Mucosa of stomach (tissue), 1 donor: ENCODE results near the gene SMG5.

Experiments
- H3K27me3 ChIP-seq: one replicate; pipeline ENCODE4 v1.7.0; 2013; ENCODE audit warnings: mild to moderate bottlenecking, low read length; ENCODE audit not compliant: control insufficient read depth, insufficient read depth
- H3K36me3 ChIP-seq: one replicate; pipeline ENCODE4 v1.7.0; 2013; ENCODE audit warnings: low read length; ENCODE audit not compliant: control insufficient read depth, insufficient read depth
- H3K4me1 ChIP-seq: one replicate; pipeline ENCODE4 v1.7.0; 2013; ENCODE audit warnings: mild to moderate bottlenecking, low read length; ENCODE audit not compliant: control insufficient read depth, insufficient read depth
- H3K4me3 ChIP-seq: one replicate; pipeline ENCODE4 v1.7.0; 2013; ENCODE audit warnings: low read length
- H3K9ac ChIP-seq: one replicate; pipeline ENCODE4 v1.7.0; 2013; ENCODE audit warnings: mild to moderate bottlenecking, low read length, moderate library complexity
- H3K9me3 ChIP-seq: one replicate; pipeline ENCODE4 v1.7.0; 2013; ENCODE audit warnings: mild to moderate bottlenecking, low read length, moderate library complexity; ENCODE audit not compliant: control insufficient read depth
- donor health status: Pancreatic carcinoma.

The SMG5 gene

DNA sequence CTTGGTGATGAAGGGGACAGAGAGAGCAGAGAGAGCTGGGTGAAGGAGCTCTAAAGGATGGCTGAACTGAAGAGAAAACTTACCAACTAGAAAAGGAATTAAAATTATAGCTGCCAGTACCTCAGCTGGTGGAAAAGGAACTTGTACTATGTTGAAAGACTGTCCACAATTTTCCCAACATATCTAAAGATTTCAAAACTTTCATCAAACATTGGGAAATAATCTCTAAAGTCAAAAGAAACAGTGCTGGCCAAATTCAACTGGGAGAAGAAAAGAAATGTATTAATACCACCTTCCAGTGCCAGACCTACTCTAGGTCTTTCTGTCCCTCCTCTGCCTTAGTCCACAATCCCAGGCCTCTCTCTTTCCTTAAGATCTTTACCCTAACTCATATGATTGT lies 6.1 kb downstream of the SMG5 start:
- Histone ChIP-seq H3K9ac (no peak overlapping the region), H3K27me3 (no peaks in the 10 kb centered on the region), H3K4me3 (no peak overlapping the region), H3K36me3 (peaks cover 18% of the 10 kb centered on the region), H3K9me3 (no peaks in the 10 kb centered on the region), H3K4me1 (peaks cover 10% of the 10 kb centered on the region)

DNA sequence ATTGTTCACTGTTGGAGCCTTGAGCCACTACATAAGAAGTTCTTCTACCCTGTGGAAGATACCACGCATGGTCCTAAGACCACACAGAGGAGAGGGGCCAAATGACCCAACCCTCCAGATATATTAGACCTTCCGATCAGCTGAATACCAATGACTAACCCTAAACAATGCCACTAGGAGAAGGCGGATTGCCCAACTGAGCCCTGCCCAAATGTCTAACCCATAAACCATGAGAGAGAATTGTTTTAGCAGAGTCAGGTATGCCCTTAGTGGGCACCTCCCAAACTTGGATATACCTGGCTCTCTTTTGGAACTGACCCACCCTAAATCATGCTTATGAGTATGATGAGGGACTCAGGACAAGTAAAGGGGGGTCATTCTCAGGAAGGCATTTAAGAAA lies 12.3 kb downstream of the SMG5 start:
- H3K9ac ChIP-seq: no peak overlapping the region
- H3K4me3 ChIP-seq: no peak overlapping the region
- no peaks in the 10 kb centered on the region for H3K27me3 ChIP-seq
- peaks cover 29% of the 10 kb centered on the region for H3K36me3 ChIP-seq
- no peaks in the 10 kb centered on the region for H3K4me1 ChIP-seq
- no peaks in the 10 kb centered on the region for H3K9me3 ChIP-seq

GRCh38 chr1:156268336-156268735 lies 14.3 kb downstream of the SMG5 start:
- H3K9ac ChIP-seq: no peak overlapping the region

DNA sequence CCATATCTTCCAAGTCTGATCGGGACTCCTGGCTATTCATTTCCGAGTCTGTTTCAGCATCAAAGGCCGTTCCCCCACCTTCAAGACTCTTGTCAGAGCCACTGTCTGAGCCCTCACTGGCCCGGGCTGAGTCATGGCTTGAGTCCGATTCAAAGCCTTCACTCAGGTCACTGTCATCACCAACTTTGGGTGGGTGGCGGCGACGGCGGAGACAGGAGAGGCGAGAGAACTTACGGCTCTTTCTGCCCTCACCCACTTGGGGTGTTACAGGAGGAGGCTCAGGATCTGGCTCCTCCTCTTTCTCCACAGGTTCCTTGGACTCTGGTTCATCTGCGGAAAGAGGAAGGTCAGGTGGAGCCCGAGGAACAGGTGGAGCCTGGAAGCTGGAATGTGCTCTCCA lies 16.6 kb downstream of the SMG5 start:
- H3K27me3 ChIP-seq: no peaks in the 10 kb centered on the region
- H3K36me3 ChIP-seq: peaks cover 38% of the 10 kb centered on the region
- H3K9me3 ChIP-seq: no peaks in the 10 kb centered on the region
- H3K4me3 ChIP-seq: no peak overlapping the region
- H3K4me1 ChIP-seq: no peaks in the 10 kb centered on the region
- H3K9ac ChIP-seq: no peak overlapping the region

More at GRCh38 chr1:156268336-156268735, 14.3 kb downstream of the SMG5 start:
- H3K4me3 ChIP-seq: no peak overlapping the region
- H3K27me3 ChIP-seq: no peaks in the 10 kb centered on the region
- H3K4me1 ChIP-seq: no peaks in the 10 kb centered on the region
- peaks cover 29% of the 10 kb centered on the region for H3K36me3 ChIP-seq
- H3K9me3 ChIP-seq: no peaks in the 10 kb centered on the region

DNA sequence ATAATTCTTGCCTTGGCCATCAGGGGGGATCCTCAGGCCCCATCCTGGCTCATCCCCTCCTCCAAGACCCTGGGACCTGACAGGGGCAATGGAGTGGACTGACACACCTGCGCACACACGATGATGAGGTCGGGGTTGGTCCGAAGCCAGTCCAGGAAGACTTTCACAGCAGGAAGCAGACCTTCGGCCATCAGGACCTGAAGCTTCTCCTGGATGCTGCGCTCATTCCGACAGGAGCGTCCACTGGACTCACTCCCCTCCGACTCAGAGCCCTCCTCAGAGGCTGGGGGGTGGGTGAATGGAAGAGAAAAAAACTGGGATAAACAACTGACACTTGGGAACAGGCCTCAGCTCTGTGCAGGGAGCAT lies 19.4 kb downstream of the SMG5 start:
- H3K36me3 ChIP-seq: peaks cover 62% of the 10 kb centered on the region
- H3K4me1 ChIP-seq: no peaks in the 10 kb centered on the region
- no peak overlapping the region for H3K4me3 ChIP-seq
- H3K9me3 ChIP-seq: no peaks in the 10 kb centered on the region
- H3K27me3 ChIP-seq: no peaks in the 10 kb centered on the region
- H3K9ac ChIP-seq: no peak overlapping the region

DNA sequence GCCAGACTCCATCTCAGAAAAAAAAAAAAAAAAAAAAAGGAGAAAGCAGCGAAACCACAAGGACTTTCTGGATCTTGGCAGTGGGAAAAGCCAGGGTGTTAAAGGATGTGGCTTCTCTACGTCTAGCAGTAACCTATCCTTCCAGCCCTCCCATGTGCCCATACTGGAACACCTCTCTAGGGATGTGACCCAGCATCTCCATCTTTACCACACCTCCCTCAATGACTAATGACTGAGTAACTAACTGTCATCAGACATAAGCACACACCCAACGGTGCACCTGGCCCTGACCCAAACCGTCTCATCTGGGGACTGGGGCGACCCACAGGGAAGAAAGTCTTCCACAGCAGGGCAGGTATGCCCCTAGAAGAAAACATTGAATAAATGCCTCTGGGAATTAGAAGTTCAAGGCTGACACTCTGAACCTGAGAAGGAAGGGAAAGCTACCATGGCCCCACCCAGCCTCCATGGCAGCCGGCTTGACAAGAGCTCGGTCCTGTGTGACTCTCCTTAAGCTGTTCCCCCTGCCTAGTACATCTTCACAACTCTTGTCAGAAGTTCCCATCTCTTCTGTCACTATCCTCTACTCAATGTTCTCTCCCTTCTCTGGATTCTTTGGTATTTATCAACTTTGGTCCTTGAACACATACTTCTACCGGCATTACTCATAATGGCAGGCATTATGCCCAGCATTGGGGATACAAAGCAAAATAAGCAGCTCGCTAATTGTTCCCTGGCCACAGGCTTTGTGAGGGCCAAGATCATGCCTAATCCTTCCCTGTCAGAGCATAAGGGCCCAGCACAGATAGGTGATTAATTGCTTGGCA lies 20.0 kb downstream of the SMG5 start:
- no peak overlapping the region for H3K4me3 ChIP-seq
- H3K27me3 ChIP-seq: no peaks in the 10 kb centered on the region
- no peaks in the 10 kb centered on the region for H3K9me3 ChIP-seq
- H3K4me1 ChIP-seq: no peaks in the 10 kb centered on the region
- peaks cover 56% of the 10 kb centered on the region for H3K36me3 ChIP-seq
- no peak overlapping the region for H3K9ac ChIP-seq

DNA sequence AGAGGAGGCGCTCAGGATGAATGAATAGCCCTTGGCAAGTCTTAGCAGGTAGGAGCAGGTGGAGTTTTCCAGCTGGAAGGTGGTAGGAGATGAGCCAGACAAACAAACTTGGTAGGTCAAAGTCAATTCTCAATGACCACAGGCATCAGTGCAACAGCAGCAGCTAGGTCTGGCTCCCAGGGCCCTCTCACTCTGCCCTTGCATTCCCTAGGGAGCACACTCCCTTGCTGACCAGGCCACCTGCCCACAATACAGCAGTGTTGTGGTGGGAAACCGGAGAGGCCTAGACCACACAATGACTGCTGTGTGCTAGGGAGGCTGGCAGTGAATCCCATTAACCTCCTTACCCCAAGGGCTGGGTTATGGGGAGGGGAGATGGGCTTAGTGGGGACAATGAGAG lies 21.7 kb downstream of the SMG5 start:
- Histone ChIP-seq H3K4me1 (no peaks in the 10 kb centered on the region), H3K9ac (no peak overlapping the region), H3K27me3 (no peaks in the 10 kb centered on the region), H3K4me3 (no peak overlapping the region), H3K9me3 (no peaks in the 10 kb centered on the region), H3K36me3 (peaks cover 43% of the 10 kb centered on the region)

DNA sequence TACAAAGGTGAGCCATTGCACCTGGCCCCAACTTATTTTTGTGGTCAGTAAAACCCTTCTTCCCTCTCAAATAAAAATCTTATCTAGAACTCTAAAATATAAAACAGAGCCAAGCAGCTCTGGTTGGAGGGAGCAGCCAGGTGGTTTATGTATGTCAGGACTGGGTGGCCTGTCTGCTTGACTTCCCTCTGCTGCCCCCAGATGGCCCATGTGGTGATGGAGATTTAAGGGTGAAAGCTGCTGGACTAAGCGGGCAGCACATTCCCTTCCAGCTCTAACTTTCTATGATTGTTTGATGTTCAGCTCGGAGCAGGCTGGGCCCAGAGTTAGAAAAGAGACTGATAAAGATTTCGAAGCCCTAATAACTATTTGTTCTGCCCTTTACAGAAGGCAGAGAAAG lies 22.8 kb downstream of the SMG5 start:
- Histone ChIP-seq H3K4me1 (no peaks in the 10 kb centered on the region), H3K27me3 (no peaks in the 10 kb centered on the region), H3K9me3 (no peaks in the 10 kb centered on the region), H3K4me3 (no peak overlapping the region), H3K36me3 (peaks cover 40% of the 10 kb centered on the region), H3K9ac (no peak overlapping the region)

DNA sequence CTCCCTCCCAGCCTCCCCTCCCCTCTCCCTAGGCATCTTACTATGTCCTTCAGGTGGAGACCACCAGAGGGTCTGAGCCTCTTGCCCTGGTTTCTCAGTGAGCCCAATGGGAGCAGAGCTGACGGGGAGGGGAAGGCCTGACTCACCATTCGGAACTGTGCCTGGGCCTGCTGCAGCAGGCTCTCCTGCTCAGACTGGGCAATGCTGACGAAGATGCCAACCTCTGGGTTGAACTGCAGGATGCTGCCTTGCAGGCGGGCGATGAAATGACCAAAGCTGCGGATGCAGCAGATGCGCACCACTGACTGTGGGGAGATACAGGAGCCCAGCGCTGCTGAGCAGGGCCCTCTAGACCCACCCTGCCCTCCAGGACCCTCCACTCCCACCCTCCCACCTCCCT lies 23.8 kb downstream of the SMG5 start:
- Histone ChIP-seq H3K27me3 (no peaks in the 10 kb centered on the region), H3K36me3 (peaks cover 46% of the 10 kb centered on the region), H3K4me1 (no peaks in the 10 kb centered on the region), H3K4me3 (no peak overlapping the region), H3K9ac (no peak overlapping the region), H3K9me3 (no peaks in the 10 kb centered on the region)

GRCh38 chr1:156257711-156258110 lies 24.9 kb downstream of the SMG5 start:
- no peak overlapping the region for H3K9ac ChIP-seq

DNA sequence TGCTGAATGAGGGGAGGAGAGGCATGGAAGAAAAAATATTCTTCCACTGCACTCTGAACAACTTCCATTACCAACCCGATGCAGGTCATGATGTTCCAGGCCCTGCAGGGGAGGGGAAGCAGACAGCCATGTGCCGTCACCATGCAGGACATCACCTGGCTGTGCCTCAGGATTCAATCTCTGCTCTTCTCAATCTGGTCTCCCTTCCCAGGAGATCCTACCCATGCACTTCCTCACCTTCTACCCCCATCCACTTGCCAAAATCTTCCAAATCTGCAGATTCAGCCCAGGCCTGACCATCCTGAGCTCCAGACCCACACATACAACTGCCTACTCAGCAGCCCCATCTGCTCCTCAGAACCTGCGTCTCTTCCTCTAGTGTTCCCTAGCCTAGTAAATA lies 29.0 kb downstream of the SMG5 start:
- Histone ChIP-seq H3K36me3 (peaks cover 34% of the 10 kb centered on the region), H3K9ac (no peak overlapping the region), H3K4me3 (no peak overlapping the region), H3K9me3 (no peaks in the 10 kb centered on the region), H3K27me3 (no peaks in the 10 kb centered on the region), H3K4me1 (no peaks in the 10 kb centered on the region)

More at GRCh38 chr1:156257711-156258110, 24.9 kb downstream of the SMG5 start:
- Histone ChIP-seq H3K9me3 (no peaks in the 10 kb centered on the region), H3K36me3 (peaks cover 39% of the 10 kb centered on the region), H3K27me3 (no peaks in the 10 kb centered on the region), H3K4me3 (no peak overlapping the region), H3K4me1 (no peaks in the 10 kb centered on the region)

GRCh38 chr1:156251527-156251926 lies 31.1 kb downstream of the SMG5 start:
- Histone ChIP-seq H3K9me3 (no peaks in the 10 kb centered on the region), H3K27me3 (peaks cover 9% of the 10 kb centered on the region), H3K4me1 (peaks cover 16% of the 10 kb centered on the region), H3K36me3 (peaks cover 33% of the 10 kb centered on the region), H3K9ac (no peak overlapping the region), H3K4me3 (no peak overlapping the region)

GRCh38 chr1:156249593-156249992 lies 33.0 kb downstream of the SMG5 start:
- Histone ChIP-seq H3K9me3 (no peaks in the 10 kb centered on the region), H3K4me1 (peaks cover 32% of the 10 kb centered on the region), H3K4me3 (no peak overlapping the region), H3K27me3 (peaks cover 26% of the 10 kb centered on the region), H3K36me3 (peaks cover 33% of the 10 kb centered on the region), H3K9ac (no peak overlapping the region)
